Right kidney (tissue), 1 donor: ENCODE measurements around the gene TBC1D24.
A peak's percentile ranks its signal among the peaks of the same experiment; 100 is the strongest.

Experiments used
- DNase-seq: peaks from one replicate; pipeline ENCODE4 v3.0.0-alpha.2; 2016

TBC1D24 gene

GRCh38 chr16:2482708-2483534 lies 8.0 kb downstream of the TBC1D24 start:
- peak; percentile 35 for DNase-seq

- DNase-seq: no peak
Measured at GRCh38 chr16:2483939-2484897, 9.3 kb downstream of the TBC1D24 start.

DNA sequence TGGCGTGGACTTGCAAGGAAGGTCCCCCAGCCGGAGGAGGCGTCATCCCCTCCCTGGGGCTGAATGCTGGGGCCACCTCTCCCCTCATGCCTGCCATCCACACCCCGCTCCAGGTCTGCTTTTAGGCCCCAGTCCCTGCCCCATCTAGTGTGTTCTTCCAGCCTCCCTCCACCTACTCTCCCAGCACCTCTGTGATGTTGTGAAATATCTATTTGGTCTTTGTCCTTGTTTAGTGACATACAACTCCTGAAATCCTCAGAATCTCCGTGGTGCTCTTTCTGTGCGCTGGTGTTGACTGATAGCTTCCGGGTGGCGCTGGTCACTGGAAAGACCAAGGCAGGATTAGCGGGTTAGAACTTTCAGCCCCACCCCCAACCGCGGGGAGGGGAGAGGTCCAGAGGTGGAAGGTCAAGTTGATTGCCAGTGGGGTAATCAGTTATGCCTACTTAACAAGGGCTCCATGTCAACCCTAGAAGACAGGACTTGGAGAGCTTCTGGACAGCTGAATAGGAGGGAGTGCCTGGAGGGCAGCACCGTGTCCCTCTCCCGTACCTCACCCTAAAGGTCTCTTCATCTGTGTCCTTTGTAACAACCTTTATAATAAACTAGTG lies 10.1 kb downstream of the TBC1D24 start:
- DNase-seq: no peak

GRCh38 chr16:2485811-2486507 lies 11.0 kb downstream of the TBC1D24 start:
- DNase-seq: no peak

- DNase-seq: peak; percentile 65
Measured at GRCh38 chr16:2486645-2487516, 12.0 kb downstream of the TBC1D24 start.

- no peak for DNase-seq
Measured at GRCh38 chr16:2487517-2487842, 12.6 kb downstream of the TBC1D24 start.

DNA sequence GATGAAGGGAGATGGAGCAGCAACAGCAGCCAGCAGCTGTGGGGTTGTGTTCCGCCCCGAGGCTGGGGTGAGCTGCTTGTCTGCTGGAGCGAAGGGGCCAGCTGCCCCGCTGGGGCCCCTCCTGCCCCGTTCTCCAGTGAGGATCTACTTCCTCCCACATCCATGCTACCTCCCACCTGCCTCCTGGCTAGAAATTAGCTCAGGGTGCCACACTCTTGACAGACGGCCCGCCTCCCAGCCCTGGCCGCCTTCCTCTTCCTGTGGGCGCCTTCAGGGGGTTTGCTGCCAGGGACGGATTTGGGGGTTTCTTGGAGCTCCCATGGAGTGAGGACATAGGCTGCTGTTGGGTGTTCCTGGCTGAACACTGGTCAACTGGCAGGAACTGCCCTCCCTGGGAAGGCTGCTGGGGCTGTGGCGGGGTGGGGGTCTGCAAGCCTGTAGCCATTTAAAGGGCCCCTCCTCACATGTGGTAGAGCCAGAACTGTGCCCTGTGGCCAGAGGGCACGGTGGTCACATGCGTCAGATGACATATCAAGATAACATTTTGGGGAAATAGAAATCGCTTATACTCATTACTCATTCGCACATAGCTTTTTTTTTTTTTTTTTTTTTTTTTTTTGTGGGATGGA lies 13.1 kb downstream of the TBC1D24 start:
- DNase-seq: peak; percentile 48

DNA sequence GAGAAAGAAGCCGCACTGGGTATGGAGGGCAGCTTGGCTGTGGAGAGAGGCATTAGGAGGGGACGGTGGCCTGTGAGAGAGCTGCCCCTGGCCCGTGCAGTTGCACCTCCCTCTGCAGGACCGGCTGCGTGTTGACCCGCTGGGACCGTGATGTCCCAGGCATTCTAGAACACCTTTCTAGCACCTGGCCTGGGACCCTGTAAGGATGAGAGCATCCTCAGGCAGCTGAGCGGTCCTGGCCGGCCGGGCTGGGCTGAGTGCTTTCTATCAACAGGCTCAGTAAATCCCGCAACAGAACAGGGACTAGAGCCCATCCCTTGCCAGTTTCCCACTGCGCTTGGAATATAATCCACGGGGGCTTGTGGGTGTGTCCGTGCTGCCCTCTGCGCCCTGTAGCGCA lies 14.7 kb downstream of the TBC1D24 start:
- DNase-seq: no peak

- DNase-seq: peak; percentile 37
Measured at GRCh38 chr16:2490190-2491105, 15.5 kb downstream of the TBC1D24 start.

DNA sequence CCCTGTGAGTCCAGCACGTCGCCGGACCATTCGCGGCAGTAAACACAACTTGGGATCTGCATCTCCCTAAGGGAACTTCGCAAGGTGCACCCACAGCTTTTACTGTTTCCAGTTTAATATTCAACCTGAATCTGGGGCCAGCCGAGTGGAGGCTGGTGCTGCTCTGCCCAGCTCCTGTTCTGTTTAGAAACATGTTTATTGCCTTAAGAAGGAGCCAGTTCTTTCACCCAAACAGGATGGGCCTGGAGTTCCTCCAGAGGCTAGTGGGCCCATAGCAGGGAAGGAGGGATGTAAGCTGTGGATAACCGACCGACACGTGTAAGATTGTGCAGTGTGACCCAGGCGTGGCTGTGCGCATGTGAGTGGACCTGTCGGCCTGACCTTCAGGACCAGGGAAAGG lies 17.4 kb downstream of the TBC1D24 start:
- no peak for DNase-seq

GRCh38 chr16:2493605-2494004 lies 18.7 kb downstream of the TBC1D24 start:
- DNase-seq: no peak

DNA sequence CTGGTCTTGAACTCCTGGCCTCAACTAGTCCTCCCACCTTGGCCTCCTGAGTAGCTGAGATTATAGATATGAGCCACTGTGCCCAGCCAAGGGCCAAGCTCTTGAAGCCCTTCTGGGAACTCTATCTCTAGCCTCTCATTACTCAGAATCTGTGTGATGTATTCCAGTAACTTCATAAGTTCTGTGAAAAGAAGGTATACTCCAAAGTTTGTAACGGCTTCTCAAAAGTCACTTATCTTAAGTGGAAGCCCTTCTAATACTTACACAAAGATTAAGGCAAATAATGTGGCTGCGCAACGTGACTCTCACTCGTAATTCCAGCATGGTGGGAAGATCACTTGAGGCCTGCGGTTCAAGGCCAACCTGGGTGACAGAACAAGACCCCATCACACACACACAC lies 19.7 kb downstream of the TBC1D24 start:
- no peak for DNase-seq

- no peak for DNase-seq
Measured at GRCh38 chr16:2495041-2495440, 20.1 kb downstream of the TBC1D24 start.

DNA sequence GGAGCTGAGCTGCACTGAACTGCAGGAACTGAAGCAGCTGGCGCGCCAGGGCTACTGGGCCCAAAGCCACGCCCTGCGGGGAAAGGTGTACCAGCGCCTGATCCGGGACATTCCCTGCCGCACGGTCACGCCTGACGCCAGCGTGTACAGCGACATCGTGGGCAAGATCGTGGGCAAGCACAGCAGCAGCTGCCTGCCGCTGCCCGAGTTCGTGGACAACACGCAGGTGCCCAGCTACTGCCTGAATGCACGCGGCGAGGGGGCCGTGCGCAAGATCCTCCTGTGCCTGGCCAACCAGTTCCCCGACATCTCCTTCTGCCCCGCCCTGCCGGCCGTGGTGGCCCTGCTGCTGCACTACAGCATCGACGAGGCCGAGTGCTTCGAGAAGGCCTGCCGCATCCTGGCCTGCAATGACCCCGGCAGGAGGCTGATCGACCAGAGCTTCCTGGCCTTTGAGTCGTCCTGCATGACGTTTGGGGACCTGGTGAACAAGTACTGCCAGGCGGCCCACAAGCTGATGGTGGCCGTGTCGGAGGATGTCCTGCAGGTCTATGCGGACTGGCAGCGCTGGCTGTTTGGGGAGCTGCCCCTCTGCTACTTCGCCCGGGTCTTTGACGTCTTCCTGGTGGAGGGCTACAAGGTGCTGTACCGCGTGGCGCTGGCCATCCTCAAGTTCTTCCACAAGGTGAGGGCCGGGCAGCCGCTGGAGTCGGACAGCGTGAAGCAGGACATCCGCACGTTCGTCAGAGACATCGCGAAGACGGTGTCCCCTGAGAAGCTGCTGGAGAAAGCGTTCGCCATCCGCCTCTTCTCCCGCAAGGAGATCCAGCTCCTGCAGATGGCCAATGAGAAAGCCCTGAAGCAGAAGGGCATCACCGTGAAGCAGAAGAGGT lies 21.5 kb downstream of the TBC1D24 start:
- DNase-seq: no peak

GRCh38 chr16:2497116-2497630 lies 22.2 kb downstream of the TBC1D24 start:
- no peak for DNase-seq

GRCh38 chr16:2497695-2498484 lies 23.0 kb downstream of the TBC1D24 start:
- DNase-seq: no peak

- no peak for DNase-seq
Measured at GRCh38 chr16:2498531-2499253, 23.8 kb downstream of the TBC1D24 start.
